PC-3 (cell line): ENCODE data around the gene MADCAM1. TPM values are rescaled to one million over a fixed set of nuclear protein-coding genes. Genes with fewer than 3 reads are reported as not detected.

ENCODE experiments used
- ATAC-seq: fragments of 200-7000 bp; cut with Tn5 transposase; 2 replicates; pipeline ENCODE4 v1.9.1; 2020; ENCODE audit warnings: mild to moderate bottlenecking, moderate library complexity
- BruUV-seq: library from RNA; stranded (reverse); fragments of 400-500 nt; replicated peaks from 2 replicates; lab custom pipeline; 2021; lab: Mats Ljungman, UMichigan
- CTCF ChIA-PET: fragments of 300-600 bp; sonication (Branson Sonifier 250); formaldehyde crosslinking; loops from one replicate; lab custom pipeline; 2022; ENCODE audit warnings: antibody characterized with exemption; lab: Charles Lee
- POLR2A ChIA-PET: fragments of 300-600 bp; sonication (Branson Sonifier 250); formaldehyde crosslinking; loops from one replicate; lab custom pipeline; 2022; ENCODE audit warnings: antibody characterized with exemption; ENCODE audit not compliant: unreplicated experiment; lab: Charles Lee
- DNase-seq: peaks from one replicate; pipeline ENCODE4 v3.0.0-alpha.2; 2015
- H2AFZ ChIP-seq: fragments of 300-600 bp; sonication (generic); 2 replicates; pipeline ENCODE4 v1.6.0; 2016; ENCODE audit warnings: antibody characterized with exemption, low read length
- H3F3A ChIP-seq: fragments of 300-600 bp; sonication (generic); one replicate; pipeline ENCODE4 v1.6.0; 2017; ENCODE audit warnings: antibody characterized with exemption, low read length, control low read depth, mild to moderate bottlenecking; ENCODE audit not compliant: unreplicated experiment
- H3K27ac ChIP-seq: fragments of 300-600 bp; sonication (generic); 2 replicates; pipeline ENCODE4 v1.5.1; 2016; ENCODE audit warnings: mild to moderate bottlenecking, low read length
- H3K27me3 ChIP-seq: fragments of 300-600 bp; sonication (generic); 2 replicates; pipeline ENCODE4 v1.6.1; 2016; ENCODE audit warnings: low read length, mixed read lengths
- H3K36me3 ChIP-seq: fragments of 300-600 bp; sonication (generic); 2 replicates; pipeline ENCODE4 v1.6.1; 2016; ENCODE audit warnings: low read depth, mixed run types, low read length, mixed read lengths
- H3K4me1 ChIP-seq: fragments of 300-600 bp; sonication (generic); 2 replicates; pipeline ENCODE4 v1.5.1; 2016; ENCODE audit warnings: low read length; ENCODE audit not compliant: insufficient read depth
- H3K4me2 ChIP-seq: fragments of 300-600 bp; sonication (generic); 2 replicates; pipeline ENCODE4 v1.6.0; 2016; ENCODE audit warnings: low read length
- H3K4me3 ChIP-seq: fragments of 300-600 bp; sonication (generic); 2 replicates; pipeline ENCODE4 v1.5.1; 2016; ENCODE audit warnings: mild to moderate bottlenecking, low read length, mixed read lengths
- H3K79me2 ChIP-seq: fragments of 300-600 bp; sonication (generic); 2 replicates; pipeline ENCODE4 v1.6.1; 2017; ENCODE audit warnings: low read length, mixed read lengths
- H3K9ac ChIP-seq: fragments of 300-600 bp; sonication (generic); 2 replicates; pipeline ENCODE4 v1.6.0; 2016; ENCODE audit warnings: mild to moderate bottlenecking, low read length
- H3K9me2 ChIP-seq: fragments of 300-600 bp; sonication (generic); replicated peaks from 2 replicates; pipeline ENCODE4 v1.6.1; 2016; ENCODE audit warnings: mixed run types, low read length, mixed read lengths
- H3K9me3 ChIP-seq: fragments of 300-600 bp; sonication (generic); 2 replicates; pipeline ENCODE4 v1.6.1; 2016; ENCODE audit warnings: low read length, mixed read lengths
- H4K20me1 ChIP-seq: fragments of 300-600 bp; sonication (generic); 2 replicates; pipeline ENCODE4 v1.6.1; 2016; ENCODE audit warnings: low read length, mixed read lengths
- CTCF ChIP-seq: fragments of 300-600 bp; sonication (generic); conservative IDR thresholded peaks from 2 replicates; pipeline ENCODE4 v1.5.1; 2017; ENCODE audit warnings: antibody characterized with exemption, low read depth, mild to moderate bottlenecking, low read length
- EZH2 ChIP-seq: fragments of 300-600 bp; sonication (generic); IDR thresholded peaks from one replicate; pipeline ENCODE4 v1.6.1; 2017; ENCODE audit warnings: antibody characterized with exemption, mild to moderate bottlenecking, low read length; ENCODE audit not compliant: unreplicated experiment
- EZH2phosphoT487 ChIP-seq: fragments of 300-600 bp; sonication (generic); IDR thresholded peaks from 2 replicates; pipeline ENCODE4 v1.6.1; 2018; ENCODE audit warnings: mild to moderate bottlenecking, antibody characterized with exemption, low read length, borderline replicate concordance
- intact Hi-C: fragments of 100-400 bp; cut with micrococcal nuclease; formaldehyde crosslinking; loops from 2 replicates; pipeline ENCODE4 v1.9.0; 2023
- total RNA-seq: library from RNA; depleted of rRNA; stranded (reverse); fragments of >200 nt; gene quantifications from 2 replicates; pipeline ENCODE4 v1.2.3, GENCODE V29; 2014

Gene MADCAM1
- total RNA-seq, 1 experiment from 2014 or later: 0.11 TPM

DNA sequence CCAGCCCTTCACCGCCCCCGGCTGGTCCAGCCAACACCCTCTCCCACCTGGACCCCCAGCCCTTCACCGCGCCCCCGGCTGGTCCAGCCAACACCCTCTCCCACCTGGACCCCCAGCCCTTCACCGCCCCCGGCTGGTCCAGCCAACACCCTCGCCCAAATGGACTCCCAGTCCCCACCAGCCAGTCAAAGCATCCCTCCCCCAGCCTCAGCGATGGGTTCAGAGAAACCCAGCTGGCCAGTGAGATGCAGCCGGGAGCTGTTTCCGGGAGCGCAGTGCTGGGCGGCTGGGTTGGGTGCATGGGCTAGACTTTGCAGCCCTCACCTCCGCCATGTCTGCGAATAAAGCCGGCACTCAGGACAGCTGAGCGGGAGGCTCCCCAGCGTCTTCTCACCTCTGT is 28.7 kb downstream of the MADCAM1 start:
- no peaks in the 10 kb centered on the region for H3K9me3 ChIP-seq
- no peak overlapping the region for H3K27ac ChIP-seq
- no peaks in the 10 kb centered on the region for H3K9me2 ChIP-seq
- H3K4me3 ChIP-seq: no peak overlapping the region
- POLR2A ChIA-PET: no interaction called here
- H3K27me3 ChIP-seq: no peaks in the 10 kb centered on the region
- H3K9ac ChIP-seq: no peak overlapping the region
- CTCF ChIA-PET: no interaction called here
- ATAC-seq (peak; percentile 52; the same call in 1 of the 2 replicates), DNase-seq (no peak)
- intact Hi-C loops: no loop called here
- H3K36me3 ChIP-seq: no peaks in the 10 kb centered on the region
- H3K4me1 ChIP-seq: no peaks in the 10 kb centered on the region
- no peaks in the 10 kb centered on the region for H4K20me1 ChIP-seq
- no peak overlapping the region for H2AFZ ChIP-seq
- BruUV-seq: no TSS peak
- H3K79me2 ChIP-seq: no peaks in the 10 kb centered on the region
- TF ChIP-seq EZH2 (no peak), EZH2phosphoT487 (no peak), CTCF (no peak)
- H3K4me2 ChIP-seq: 0 out of 2 replicates have a peak overlapping the region, but pooled peaks have one; percentile 2
- no peaks in the 10 kb centered on the region for H3F3A ChIP-seq

DNA sequence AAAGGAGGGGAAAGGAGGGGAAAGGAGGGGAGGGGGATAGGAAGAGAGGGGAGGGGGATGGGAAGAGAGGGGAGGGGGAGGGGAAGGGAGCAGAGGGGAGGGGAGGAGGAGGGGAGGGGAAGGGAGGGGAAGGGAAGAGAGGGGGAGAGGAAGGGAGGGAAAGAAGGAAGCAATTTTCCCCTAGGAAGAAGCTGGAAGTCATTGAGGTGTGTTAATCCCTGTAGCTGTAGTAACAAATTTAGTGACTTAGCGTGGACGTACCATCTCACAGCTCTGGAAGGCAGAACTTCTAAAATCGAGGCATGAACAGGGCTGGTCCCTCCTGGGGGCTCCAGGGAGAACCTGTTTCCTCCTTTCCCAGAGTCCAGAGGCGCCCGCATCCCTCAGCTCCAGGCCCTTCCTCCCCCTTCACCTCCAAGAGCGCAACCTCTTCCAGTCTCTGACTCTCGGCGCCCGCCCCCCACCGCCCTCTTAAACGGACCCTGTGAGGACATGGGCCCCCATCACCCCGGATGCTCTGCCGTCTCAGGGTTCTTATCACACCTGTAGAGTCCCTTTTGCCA is 29.7 kb downstream of the MADCAM1 start:
- Histone ChIP-seq H4K20me1 (no peaks in the 10 kb centered on the region), H3K4me2 (no peak overlapping the region), H3K9me3 (no peaks in the 10 kb centered on the region), H3K79me2 (no peaks in the 10 kb centered on the region), H3K27ac (no peak overlapping the region), H3K36me3 (no peaks in the 10 kb centered on the region), H3K4me1 (no peaks in the 10 kb centered on the region), H2AFZ (no peak overlapping the region), H3F3A (no peaks in the 10 kb centered on the region), H3K4me3 (no peak overlapping the region), H3K9ac (no peak overlapping the region), H3K27me3 (no peaks in the 10 kb centered on the region), H3K9me2 (no peaks in the 10 kb centered on the region)
- TF ChIP-seq CTCF (no peak), EZH2 (no peak), EZH2phosphoT487 (no peak)
- BruUV-seq: no TSS peak
- DNase-seq (no peak), ATAC-seq (no peak)
- intact Hi-C loops: no loop called here
- ChIA-PET POLR2A (no interaction called here), CTCF (no interaction called here)
